ENCODE results near the gene BBOF1. TPM values are rescaled to one million over a fixed set of nuclear protein-coding genes. Genes with fewer than 3 reads are reported as not detected.

The BBOF1 gene
- total and polyA plus RNA-seq, 2 donors from 2014 or later, result 7.6 to 14.6 TPM

DNA sequence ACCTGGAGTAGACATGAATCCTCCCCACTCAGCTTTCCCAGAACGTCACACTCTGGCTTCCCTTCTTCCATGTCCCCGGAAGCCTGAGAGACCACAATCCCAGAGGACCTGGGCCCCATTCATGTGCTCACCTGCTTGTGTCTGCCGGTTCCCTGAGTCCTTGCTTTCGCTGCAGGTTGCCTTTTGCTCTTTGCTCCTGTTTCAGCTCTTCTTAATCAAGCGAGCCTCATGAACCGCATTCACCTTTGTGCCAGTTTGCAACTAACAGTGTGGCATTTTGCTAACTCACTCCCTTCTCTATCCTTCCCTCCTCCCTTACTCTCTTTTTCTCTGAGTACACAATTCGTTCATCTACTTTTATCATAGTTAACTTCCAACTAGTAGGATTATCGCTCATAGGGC is 23.2 kb upstream of the BBOF1 start:
- Histone ChIP-seq H3K9ac (ENCODE audit: low read length in 3 of 3) (peak overlapping the region in 2 of 3 donors; percentile 47 to 62), H3K4me1 (ENCODE audit: control insufficient read depth in 2 of 3, insufficient read depth in 2 of 3, low read depth in 1 of 3, low read length in 3 of 3) (peaks cover 11 to 18% (median 18%) of the 10 kb centered on the region in 3 donors), H3K36me3 (ENCODE audit: control insufficient read depth in 2 of 3, insufficient read depth in 3 of 3, low read length in 3 of 3) (no peaks in the 10 kb centered on the region), H3K27me3 (ENCODE audit: control insufficient read depth, insufficient read depth, low read length) (no peaks in the 10 kb centered on the region), H3K4me3 (ENCODE audit: low read length in 3 of 3) (peak overlapping the region; percentile 51 to 72 (median 71)), H3K9me3 (ENCODE audit: control insufficient read depth in 2 of 3, insufficient read depth in 1 of 3, low read length in 3 of 3) (no peaks in the 10 kb centered on the region), H3K27ac (ENCODE audit: low read depth in 2 of 2, low read length in 2 of 2) (peak overlapping the region; percentile 75 to 88)
- TF ChIP-seq, protein P1, sequence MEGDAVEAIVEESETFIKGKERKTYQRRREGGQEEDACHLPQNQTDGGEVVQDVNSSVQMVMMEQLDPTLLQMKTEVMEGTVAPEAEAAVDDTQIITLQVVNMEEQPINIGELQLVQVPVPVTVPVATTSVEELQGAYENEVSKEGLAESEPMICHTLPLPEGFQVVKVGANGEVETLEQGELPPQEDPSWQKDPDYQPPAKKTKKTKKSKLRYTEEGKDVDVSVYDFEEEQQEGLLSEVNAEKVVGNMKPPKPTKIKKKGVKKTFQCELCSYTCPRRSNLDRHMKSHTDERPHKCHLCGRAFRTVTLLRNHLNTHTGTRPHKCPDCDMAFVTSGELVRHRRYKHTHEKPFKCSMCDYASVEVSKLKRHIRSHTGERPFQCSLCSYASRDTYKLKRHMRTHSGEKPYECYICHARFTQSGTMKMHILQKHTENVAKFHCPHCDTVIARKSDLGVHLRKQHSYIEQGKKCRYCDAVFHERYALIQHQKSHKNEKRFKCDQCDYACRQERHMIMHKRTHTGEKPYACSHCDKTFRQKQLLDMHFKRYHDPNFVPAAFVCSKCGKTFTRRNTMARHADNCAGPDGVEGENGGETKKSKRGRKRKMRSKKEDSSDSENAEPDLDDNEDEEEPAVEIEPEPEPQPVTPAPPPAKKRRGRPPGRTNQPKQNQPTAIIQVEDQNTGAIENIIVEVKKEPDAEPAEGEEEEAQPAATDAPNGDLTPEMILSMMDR (IDR thresholded peaks at IDR 0.05; ENCODE audit: borderline replicate concordance, extremely low read depth, insufficient read depth), result no peak
- intact Hi-C loops (cut with DNase I), result no loop called here
- DNase-seq, result peak in 1 of 5 donors; percentile 63
- FAIRE-seq, result no peak

DNA sequence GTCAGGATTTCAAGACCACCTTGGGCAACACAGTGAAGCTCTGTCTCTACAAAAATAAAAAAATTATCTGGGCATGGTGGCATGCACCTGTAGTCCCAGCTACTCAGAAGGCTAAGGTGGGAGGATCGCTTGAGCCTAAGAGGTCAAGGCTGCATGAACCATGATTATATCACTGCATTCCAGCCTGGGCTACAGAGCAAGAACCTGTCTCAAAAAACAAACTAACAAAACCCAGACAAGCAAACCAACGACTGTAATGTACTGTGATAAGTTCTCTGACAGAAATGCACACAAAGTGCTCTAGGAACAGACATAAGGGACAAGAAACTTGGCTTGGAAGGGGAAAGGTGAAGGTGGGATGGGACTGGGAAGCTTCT is 22.4 kb upstream of the BBOF1 start:
- no peaks in the 10 kb centered on the region for H3K36me3 ChIP-seq (ENCODE audit: control insufficient read depth in 2 of 3, insufficient read depth in 3 of 3, low read length in 3 of 3)
- DNase-seq (peak in 1 of 5 donors; percentile 30), FAIRE-seq (no peak)
- peaks cover 11 to 18% (median 18%) of the 10 kb centered on the region in 3 donors for H3K4me1 ChIP-seq (ENCODE audit: control insufficient read depth in 2 of 3, insufficient read depth in 2 of 3, low read depth in 1 of 3, low read length in 3 of 3)
- TF ChIP-seq, protein P1 (IDR thresholded peaks at IDR 0.05; ENCODE audit: borderline replicate concordance, extremely low read depth, insufficient read depth), result no peak
- intact Hi-C loops (cut with DNase I), result no loop called here
- no peaks in the 10 kb centered on the region for H3K9me3 ChIP-seq (ENCODE audit: control insufficient read depth in 2 of 3, insufficient read depth in 1 of 3, low read length in 3 of 3)
- peak overlapping the region in 1 of 3 donors; percentile 62 for H3K9ac ChIP-seq (ENCODE audit: low read length in 3 of 3)
- H3K27ac ChIP-seq (ENCODE audit: low read depth in 2 of 2, low read length in 2 of 2), result peak overlapping the region; percentile 75 to 91
- no peaks in the 10 kb centered on the region for H3K27me3 ChIP-seq (ENCODE audit: control insufficient read depth, insufficient read depth, low read length)
- H3K4me3 ChIP-seq (ENCODE audit: low read length in 3 of 3), result peak overlapping the region in 2 of 3 donors; percentile 25 to 71

DNA sequence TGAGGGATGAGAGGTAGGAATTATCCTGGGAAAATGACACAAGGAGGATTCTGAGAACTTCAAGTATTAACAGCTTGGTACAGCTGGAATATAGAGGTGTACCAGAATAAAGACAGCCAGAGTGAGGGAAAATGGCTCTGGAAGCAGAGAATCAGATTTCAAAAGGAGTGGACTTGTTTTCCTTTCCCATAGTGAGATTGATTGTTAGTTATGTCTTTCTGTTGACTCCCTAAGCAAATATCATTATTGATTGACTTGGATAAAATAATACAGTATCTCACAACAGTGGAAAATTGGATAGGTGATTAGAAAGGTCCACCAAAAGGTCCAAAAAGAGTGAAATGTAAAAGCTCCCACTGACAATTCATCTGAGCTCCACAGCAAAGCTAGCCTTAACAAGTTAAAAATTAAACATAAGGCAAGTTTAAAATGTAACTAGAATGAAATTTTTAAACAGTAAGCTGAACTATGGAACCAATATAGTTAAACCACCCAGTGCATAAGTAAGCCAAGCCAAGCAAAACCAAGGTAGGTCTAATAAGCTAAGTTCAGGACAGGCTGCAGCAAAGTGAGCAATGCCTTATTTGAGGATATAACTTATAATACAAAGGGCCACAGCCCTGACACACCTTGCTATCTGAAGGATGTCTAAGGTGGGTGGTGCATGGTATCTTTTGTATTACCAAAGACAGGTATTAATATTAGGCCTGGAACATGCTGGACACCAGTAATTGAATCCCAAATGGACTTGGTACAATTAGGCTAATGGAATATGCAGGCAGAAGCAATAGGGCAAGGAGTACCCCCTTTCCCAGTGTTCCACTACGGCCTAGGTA is 21.8 kb upstream of the BBOF1 start:
- H3K27ac ChIP-seq (ENCODE audit: low read depth in 2 of 2, low read length in 2 of 2), result peak overlapping the region; percentile 75 to 91
- intact Hi-C loops (cut with DNase I), result no loop called here
- FAIRE-seq, result peak; percentile 86

More for the DNA sequence above, 21.8 kb upstream of the BBOF1 start:
- no peaks in the 10 kb centered on the region for H3K27me3 ChIP-seq (ENCODE audit: control insufficient read depth, insufficient read depth, low read length)
- peak overlapping the region in 1 of 3 donors; percentile 62 for H3K9ac ChIP-seq (ENCODE audit: low read length in 3 of 3)
- TF ChIP-seq, protein P1 (IDR thresholded peaks at IDR 0.05; ENCODE audit: borderline replicate concordance, extremely low read depth, insufficient read depth), result no peak
- peaks cover 11 to 18% (median 18%) of the 10 kb centered on the region in 3 donors for H3K4me1 ChIP-seq (ENCODE audit: control insufficient read depth in 2 of 3, insufficient read depth in 2 of 3, low read depth in 1 of 3, low read length in 3 of 3)
- DNase-seq, result peak in 2 of 5 donors; percentile 62 to 63
- peak overlapping the region in 2 of 3 donors; percentile 9 to 71 for H3K4me3 ChIP-seq (ENCODE audit: low read length in 3 of 3)
- peaks cover 0 to under 1% (median 0%) of the 10 kb centered on the region in 3 donors for H3K36me3 ChIP-seq (ENCODE audit: control insufficient read depth in 2 of 3, insufficient read depth in 3 of 3, low read length in 3 of 3)
- H3K9me3 ChIP-seq (ENCODE audit: control insufficient read depth in 2 of 3, insufficient read depth in 1 of 3, low read length in 3 of 3), result no peaks in the 10 kb centered on the region
